ENCODE results near the gene PPP1R3C. TPM values are rescaled to one million over a fixed set of nuclear protein-coding genes. Genes with fewer than 3 reads are reported as not detected.

PPP1R3C gene
- total RNA-seq, 2 experiments from 2014 or later = not detected

Other genes with a start within 250 kb of the PPP1R3C start
- 1 to 10 TPM; 1.4 to 2.0 TPM for gene HECTD2, start 222.7 kb downstream of the PPP1R3C start, total RNA-seq
- 10 to 100 TPM; 27.5 to 28.4 TPM for gene TNKS2, start 165.4 kb upstream of the PPP1R3C start, total RNA-seq

Data from activated CD8-positive, alpha-beta T cell treated with anti-CD3 and anti-CD28 coated beads, Interleukin-2, amount 10 ng/mL, durations not matched to agents 7 days and 5 days (primary cell).